MM.1S (cell line): ENCODE data around the gene SCG3.

Experiments used
- EZH2 ChIP-seq: fragments of 300-600 bp; sonication (generic); optimal IDR thresholded peaks from 2 replicates; pipeline ENCODE3; 2017; ENCODE audit warnings: low read depth, mild to moderate bottlenecking, antibody characterized with exemption, low read length, mixed read lengths
- EZH2phosphoT487 ChIP-seq: fragments of 300-600 bp; sonication (generic); IDR thresholded peaks from 2 replicates; pipeline ENCODE4 v1.6.1; 2018; ENCODE audit warnings: antibody characterized with exemption, low read length
- TF ChIP-seq, protein P1 (sequence below): fragments of 300-600 bp; sonication (generic); IDR thresholded peaks from 2 replicates; pipeline ENCODE4 v1.5.1; 2016; ENCODE audit warnings: antibody characterized with exemption, low read length, mixed read lengths

GRCh38 chr15:51642696-51643095 is 38.6 kb upstream of the SCG3 start:
- TF ChIP-seq, protein P1, sequence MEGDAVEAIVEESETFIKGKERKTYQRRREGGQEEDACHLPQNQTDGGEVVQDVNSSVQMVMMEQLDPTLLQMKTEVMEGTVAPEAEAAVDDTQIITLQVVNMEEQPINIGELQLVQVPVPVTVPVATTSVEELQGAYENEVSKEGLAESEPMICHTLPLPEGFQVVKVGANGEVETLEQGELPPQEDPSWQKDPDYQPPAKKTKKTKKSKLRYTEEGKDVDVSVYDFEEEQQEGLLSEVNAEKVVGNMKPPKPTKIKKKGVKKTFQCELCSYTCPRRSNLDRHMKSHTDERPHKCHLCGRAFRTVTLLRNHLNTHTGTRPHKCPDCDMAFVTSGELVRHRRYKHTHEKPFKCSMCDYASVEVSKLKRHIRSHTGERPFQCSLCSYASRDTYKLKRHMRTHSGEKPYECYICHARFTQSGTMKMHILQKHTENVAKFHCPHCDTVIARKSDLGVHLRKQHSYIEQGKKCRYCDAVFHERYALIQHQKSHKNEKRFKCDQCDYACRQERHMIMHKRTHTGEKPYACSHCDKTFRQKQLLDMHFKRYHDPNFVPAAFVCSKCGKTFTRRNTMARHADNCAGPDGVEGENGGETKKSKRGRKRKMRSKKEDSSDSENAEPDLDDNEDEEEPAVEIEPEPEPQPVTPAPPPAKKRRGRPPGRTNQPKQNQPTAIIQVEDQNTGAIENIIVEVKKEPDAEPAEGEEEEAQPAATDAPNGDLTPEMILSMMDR, result no peak
- TF ChIP-seq EZH2 (no peak), EZH2phosphoT487 (no peak)
